IMR-90 (cell line): Measurements from ENCODE around the gene NEURL1B.

Source experiments
- CEBPB ChIP-seq: IDR thresholded peaks from 2 replicates; pipeline ENCODE4 v1.6.1; 2012; ENCODE audit warnings: low read depth, low read length, improper control_type of control experiment
- FOS ChIP-seq: fragments of 150-350 bp; IDR thresholded peaks from 2 replicates; pipeline ENCODE4 v1.6.1; 2016; ENCODE audit warnings: low read depth, low read length
- POLR2A ChIP-seq: IDR thresholded peaks from 2 replicates; pipeline ENCODE4 v1.6.1; 2012; ENCODE audit warnings: mild to moderate bottlenecking, low read depth, low read length
- TF ChIP-seq, protein P1 (sequence below): conservative IDR thresholded peaks from 2 replicates; pipeline ENCODE4 v1.5.1; 2012; ENCODE audit warnings: mild to moderate bottlenecking, low read depth, low read length, improper control_type of control experiment

DNA sequence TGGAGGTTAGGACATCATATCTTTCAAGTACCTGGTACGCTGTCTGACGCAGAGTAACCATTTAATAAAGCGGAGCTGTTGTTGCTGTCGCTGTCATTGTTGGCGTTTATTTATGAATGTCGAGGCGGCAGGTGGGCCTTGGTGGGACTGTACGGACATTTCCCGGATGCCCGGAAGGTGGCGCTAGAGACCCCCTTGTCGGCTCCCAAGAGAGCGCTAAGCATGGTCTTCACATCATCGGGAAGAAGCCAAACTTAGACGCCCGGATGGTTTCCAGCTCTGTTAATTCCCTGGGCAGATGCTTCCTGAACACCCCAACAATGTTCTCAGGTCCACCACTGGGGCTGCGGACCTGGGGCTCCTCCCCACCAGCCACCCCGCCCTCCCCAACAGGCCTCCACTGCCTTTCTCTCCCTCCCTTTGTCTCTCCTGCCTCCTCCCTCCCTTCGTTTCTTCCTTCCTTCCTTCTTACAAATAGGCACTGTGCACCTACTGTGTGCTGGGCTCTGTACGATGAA is 75.8 kb downstream of the NEURL1B start:
- TF ChIP-seq FOS (no peak), CEBPB (no peak), POLR2A (peak; percentile 24; the same call in 1 of the 2 replicates)
- TF ChIP-seq, protein P1, sequence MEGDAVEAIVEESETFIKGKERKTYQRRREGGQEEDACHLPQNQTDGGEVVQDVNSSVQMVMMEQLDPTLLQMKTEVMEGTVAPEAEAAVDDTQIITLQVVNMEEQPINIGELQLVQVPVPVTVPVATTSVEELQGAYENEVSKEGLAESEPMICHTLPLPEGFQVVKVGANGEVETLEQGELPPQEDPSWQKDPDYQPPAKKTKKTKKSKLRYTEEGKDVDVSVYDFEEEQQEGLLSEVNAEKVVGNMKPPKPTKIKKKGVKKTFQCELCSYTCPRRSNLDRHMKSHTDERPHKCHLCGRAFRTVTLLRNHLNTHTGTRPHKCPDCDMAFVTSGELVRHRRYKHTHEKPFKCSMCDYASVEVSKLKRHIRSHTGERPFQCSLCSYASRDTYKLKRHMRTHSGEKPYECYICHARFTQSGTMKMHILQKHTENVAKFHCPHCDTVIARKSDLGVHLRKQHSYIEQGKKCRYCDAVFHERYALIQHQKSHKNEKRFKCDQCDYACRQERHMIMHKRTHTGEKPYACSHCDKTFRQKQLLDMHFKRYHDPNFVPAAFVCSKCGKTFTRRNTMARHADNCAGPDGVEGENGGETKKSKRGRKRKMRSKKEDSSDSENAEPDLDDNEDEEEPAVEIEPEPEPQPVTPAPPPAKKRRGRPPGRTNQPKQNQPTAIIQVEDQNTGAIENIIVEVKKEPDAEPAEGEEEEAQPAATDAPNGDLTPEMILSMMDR = peak; percentile 91
